ENCODE results near the gene PLPPR4. TPM values are rescaled to one million over a fixed set of nuclear protein-coding genes. Genes with fewer than 3 reads are reported as not detected.

Gene PLPPR4, protein sequence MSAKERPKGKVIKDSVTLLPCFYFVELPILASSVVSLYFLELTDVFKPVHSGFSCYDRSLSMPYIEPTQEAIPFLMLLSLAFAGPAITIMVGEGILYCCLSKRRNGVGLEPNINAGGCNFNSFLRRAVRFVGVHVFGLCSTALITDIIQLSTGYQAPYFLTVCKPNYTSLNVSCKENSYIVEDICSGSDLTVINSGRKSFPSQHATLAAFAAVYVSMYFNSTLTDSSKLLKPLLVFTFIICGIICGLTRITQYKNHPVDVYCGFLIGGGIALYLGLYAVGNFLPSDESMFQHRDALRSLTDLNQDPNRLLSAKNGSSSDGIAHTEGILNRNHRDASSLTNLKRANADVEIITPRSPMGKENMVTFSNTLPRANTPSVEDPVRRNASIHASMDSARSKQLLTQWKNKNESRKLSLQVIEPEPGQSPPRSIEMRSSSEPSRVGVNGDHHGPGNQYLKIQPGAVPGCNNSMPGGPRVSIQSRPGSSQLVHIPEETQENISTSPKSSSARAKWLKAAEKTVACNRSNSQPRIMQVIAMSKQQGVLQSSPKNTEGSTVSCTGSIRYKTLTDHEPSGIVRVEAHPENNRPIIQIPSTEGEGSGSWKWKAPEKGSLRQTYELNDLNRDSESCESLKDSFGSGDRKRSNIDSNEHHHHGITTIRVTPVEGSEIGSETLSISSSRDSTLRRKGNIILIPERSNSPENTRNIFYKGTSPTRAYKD
- total RNA-seq, result 0.24 TPM
- long read RNA-seq, result 0 reads

DNA sequence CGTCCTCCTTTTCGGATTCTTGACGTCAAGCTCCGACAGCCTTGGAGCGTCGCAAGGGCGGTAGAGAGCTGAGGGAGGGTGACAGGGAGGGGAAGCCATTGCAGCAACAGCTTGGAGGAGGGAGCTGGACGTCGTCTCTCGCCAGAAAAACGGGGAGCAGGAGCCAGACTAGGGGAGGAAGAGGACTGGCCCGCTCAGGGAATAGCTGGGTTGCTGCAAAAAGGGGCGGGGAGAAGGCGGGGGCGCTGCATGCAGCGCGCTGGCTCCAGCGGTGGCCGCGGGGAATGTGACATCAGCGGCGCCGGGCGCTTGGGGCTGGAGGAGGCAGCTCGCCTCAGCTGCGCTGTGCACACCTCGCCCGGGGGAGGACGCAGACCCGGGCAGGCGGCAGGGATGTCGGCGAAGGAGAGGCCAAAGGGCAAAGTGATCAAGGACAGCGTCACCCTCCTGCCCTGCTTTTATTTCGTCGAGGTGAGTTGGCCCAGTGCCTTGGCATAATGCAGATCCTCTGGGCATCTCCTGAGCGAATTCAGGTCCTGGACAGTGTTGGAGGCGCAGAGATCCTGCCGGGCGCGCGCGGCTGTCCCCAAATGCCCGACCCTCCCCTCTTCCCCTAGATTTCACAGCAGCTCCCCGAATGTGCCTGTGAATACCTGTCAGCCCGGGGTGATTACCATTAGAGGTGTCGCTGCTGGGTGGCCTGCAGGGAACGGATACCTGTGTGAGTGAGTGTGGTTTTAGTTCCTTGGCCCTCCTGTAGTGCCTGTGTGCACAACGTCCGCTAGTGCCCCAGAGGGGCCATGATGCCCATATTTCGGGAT is at the start of gene PLPPR4:
TSS of gene PLPPR4 (plus strand) at position 292 of the 821 bp plus-strand sequence. CDS start at position 394, 102 bp downstream.
- intact Hi-C loops (cut with DNase I), result loop anchor here (10.0 kb wide), 1 partner anchor 70 kb away; no protein-coding TSS in a partner anchor
- peak; percentile 92 for ATAC-seq
- peak; percentile 74 for DNase-seq (ENCODE audit: missing footprints)

DNA sequence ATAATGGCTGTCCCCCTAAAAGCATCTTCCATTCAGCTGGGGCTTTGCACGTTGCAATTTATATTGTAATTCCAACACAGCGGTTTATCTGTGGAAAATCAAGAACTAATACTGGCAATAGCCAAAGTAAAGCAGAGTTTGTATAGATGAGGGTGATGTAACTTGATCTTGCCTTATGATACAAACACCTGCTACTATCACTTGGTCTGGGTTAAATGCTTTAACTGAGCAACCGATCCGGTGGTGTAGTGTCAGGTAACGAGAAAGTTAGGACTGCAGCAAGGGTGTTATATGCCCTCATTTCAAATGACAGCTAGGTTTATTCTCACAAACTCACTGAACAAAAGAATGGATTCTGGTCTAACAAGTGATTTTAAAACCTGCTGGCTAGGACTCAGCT is 47.3 kb upstream of the PLPPR4 start:
- intact Hi-C loops (cut with DNase I), result no loop called here
- DNase-seq (ENCODE audit: missing footprints) (no peak), ATAC-seq (no peak)

DNA sequence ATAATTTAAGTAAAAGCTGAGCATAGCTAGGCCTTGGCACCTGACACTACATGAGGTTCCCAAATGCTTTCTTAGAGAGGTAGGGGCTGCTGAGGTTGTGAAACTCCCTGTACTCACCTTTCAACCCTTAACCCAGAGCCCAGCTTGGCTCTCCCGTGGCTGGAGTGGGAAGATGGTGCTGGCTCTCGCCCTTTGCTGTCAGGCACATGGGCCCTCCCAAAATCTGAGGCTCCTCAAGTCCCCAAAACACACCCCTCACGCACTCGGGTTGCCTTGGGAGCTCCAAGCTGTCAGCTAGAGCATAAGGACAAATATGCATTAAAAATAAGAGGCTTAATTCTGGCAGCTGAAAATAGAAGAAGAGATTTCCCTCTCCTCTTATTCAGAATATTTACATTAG is 46.7 kb upstream of the PLPPR4 start:
- DNase-seq (ENCODE audit: missing footprints) (no peak), ATAC-seq (no peak)
- intact Hi-C loops (cut with DNase I), result no loop called here

DNA sequence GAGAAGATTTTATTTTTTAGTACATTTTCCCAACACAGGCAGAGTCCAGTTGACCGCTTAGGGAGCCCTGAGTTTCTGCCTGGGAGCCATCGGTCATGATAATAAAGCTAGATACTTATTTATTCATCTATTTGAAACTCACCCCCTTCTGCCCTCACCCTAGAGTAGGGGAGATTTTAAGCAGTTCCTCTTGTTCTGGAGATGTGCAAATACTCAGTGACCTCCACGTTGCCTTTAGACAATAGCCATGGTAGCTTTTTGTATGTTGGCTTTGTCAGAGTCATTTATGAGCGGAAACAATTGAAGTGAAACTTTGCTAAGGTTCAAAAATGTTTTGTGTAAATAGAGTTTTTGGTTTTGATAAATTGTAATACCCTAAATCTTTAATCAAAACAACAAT is 45.7 kb upstream of the PLPPR4 start:
- no peak for ATAC-seq
- intact Hi-C loops (cut with DNase I), result no loop called here

DNA sequence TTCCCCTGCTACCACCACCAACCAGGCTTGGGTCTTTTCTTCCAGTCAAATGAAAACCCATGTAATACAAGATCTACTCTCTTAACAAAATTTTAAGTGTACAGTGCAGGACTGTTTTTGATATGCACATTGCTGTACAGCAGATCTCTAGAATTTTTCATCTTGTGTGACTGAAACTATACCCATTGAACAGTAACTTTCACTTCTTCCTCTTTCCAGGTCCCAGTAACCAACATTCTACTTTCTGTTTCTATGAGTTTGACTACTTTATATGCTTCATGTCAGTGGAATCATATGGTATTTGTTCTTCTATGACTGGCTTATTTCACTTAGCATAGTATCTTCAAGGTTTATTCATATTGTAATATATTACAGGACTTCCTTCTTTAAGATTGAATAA is 45.3 kb upstream of the PLPPR4 start:
- intact Hi-C loops (cut with DNase I), result no loop called here
- DNase-seq (ENCODE audit: missing footprints) (no peak), ATAC-seq (no peak)

More for the DNA sequence above, 45.7 kb upstream of the PLPPR4 start:
- no peak for DNase-seq (ENCODE audit: missing footprints)

DNA sequence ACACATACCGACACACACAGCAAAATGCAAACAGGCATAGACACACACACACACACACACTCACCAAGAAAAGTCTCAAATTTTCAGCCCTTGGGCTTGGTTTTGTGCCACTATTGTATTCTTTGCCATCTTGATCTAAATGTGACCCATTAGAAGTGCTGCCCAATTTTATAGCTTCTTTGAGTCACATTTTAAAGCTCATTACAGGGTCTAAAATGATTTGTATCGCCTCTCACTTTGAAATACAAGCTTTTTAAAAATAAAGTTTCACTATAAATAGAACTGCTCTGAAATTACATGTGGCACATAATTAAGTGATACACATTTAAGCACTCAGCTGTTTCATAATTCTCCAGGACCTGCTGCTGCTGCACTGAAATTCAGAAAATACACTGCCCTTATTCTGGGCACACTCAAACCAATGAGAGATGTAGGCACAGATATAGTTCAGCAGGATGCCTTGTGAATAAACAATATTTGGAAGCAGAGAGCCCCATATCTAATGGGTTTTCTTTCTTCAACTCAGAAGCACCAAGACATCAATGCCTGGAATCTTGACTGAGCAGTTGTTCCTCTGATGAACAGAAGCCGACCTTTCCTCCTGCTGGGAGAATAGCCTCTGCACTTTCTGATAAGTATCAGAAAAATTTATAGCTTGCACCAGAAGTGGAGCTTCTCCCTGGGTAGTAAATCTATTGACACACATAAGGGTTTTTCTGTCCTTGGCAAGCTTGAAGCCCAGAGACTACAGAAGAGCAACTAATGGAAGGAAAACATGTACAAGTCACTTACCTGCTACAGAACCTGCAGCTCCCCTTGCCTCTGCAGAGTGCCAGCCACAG is 37.0 kb upstream of the PLPPR4 start:
- intact Hi-C loops (cut with DNase I), result no loop called here
- ATAC-seq (no peak), DNase-seq (ENCODE audit: missing footprints) (no peak)

DNA sequence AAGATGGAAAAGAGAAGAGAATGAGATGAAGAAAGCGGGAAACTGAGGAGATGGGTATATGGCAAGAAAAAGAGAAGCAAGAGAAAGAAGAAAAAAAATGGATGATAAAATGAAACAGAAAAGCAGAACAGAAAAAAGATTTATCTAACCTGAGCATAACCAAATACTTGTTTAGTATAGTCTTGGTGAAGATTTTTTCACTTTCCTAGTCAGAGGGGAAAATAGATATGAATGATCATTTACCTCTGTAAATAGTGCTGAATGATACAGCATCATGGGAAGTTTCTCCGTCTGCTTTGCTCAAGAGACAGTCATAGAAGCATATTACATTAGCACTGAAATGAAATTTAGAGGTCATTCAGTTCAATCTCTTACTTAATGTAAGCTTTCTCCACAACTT is 36.1 kb upstream of the PLPPR4 start:
- intact Hi-C loops (cut with DNase I), result no loop called here
- no peak for ATAC-seq
- DNase-seq (ENCODE audit: missing footprints), result no peak

DNA sequence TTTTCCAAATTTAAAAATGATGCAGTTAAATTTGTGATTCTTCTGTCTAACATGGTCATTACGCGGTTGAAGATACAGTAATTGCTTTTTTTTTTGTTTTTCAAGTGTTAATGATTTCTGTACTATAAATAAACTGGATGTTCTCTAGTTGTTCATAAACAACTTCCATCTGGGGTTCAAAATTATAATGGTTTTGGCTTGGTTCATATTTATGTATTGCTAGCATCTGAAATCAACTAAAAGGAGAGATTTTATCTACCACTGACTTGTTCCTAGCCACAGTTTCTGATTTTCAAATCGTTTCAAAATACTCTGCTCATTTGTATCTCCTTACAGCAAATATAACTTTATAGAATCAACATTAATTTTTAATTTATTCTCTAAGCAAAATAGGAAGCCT is 35.2 kb upstream of the PLPPR4 start:
- ATAC-seq (no peak), DNase-seq (ENCODE audit: missing footprints) (no peak)
- intact Hi-C loops (cut with DNase I), result no loop called here

DNA sequence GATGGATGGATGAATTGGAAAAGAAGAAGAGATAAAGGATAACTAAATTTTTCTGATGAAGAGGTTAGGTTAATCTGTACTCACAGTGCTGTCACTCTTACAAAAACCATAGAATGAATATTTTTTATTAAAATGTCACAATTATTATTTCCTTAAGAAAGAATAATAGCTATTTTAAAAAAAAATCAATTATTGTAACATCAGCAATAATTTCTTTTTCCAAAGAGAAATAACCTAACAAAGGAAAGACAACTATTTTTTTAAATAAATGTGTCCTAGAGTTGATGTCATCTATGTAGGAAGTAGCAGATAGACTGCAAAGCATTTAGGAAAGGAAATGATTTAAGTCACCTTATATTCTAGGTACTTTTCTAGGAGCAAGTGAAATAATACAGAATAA is 33.6 kb upstream of the PLPPR4 start:
- intact Hi-C loops (cut with DNase I), result no loop called here
- DNase-seq (ENCODE audit: missing footprints) (no peak), ATAC-seq (no peak)

DNA sequence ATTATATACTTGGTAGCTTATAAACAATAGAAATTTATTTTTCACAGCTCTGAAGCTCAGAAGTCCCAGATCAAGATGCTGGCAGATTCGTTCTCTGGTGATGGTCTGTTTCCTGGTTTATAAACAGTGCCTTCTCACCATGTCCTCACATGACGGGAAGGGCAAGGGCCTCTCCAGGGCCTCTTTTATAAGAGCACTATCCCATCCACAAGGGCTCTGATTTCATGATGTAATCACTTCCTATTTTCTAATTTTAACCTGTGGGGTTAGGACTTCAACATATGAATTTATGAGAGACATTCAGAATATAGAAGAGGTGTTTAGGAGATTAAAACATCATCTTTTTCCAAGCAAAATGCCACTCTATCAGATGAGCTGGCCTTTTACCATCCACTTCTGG is 32.1 kb upstream of the PLPPR4 start:
- intact Hi-C loops (cut with DNase I), result no loop called here
- ATAC-seq, result no peak
- no peak for DNase-seq (ENCODE audit: missing footprints)

DNA sequence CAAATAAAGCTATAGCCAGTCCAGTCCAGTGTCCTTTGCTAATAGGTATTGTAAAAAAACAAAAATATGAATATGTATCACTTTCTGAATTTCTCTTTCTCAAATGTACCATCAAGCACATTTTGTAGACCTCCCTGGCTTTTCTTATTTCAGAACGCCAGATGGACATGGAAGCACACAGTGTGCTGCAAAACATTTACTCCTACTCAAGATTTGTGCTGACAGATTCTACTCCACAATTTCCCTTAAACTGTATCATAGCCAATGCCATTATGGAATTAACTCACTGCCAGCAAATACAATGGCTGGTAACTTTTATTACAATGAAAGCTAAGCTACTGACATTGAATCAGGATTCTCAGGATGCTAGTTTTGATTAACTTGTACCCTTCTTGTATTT is 30.8 kb upstream of the PLPPR4 start:
- intact Hi-C loops (cut with DNase I), result no loop called here
- no peak for ATAC-seq
- no peak for DNase-seq (ENCODE audit: missing footprints)

DNA sequence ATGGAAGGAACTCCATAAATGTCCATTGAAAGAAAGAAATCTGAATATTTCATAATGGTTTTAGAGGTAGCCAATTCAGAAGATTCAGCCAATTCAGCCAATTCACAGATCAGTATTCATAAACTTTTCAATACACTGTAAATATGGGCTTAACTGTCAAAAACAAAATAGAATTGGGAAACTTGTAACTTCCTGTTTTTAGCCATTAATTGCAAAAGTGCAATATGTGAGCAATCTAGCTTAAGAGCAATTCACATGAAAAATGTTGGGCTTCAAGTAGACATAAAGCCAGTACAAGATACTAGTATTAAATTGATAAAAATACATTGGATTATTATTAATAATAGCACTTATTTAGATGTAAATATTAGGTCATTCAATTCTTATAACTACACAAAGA is 27.5 kb upstream of the PLPPR4 start:
- intact Hi-C loops (cut with DNase I), result no loop called here
- ATAC-seq (no peak), DNase-seq (ENCODE audit: missing footprints) (no peak)

DNA sequence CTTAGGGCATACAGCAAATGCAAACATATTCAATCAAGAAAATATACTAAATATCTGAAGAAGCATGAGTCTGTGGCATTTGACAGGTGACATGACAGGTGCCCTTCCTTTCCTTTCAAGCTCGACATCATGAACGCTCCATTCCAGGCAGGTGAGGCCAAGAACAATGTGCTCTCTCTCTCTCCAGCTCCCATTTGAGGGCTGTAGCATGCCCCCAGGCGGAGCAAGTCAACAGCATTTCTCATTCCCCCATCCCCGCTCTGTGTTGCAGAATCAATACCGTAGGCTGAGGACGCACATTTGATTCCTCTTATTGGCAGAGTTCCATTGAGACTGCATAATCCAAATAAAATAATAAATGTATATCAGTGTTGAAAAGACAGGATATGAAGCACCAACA is 24.6 kb upstream of the PLPPR4 start:
- intact Hi-C loops (cut with DNase I), result no loop called here

DNA sequence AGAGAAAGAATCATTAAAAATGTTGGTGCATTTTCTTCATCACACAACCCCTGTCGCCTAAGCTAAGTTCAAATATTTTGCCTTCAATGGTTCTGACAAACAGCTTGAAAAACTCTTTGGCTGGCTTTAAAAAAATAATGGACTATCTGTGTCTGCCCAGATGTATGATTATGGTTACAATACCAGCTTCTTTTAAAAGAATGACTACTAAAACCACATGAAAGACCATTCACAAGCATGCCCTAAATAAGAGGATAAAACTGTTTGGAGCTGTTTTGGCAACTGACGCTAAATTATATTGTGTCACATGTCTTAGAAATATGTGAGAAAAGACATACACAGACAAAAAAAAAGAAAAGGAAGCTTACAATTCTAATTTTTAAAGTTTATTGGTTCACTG is 23.7 kb upstream of the PLPPR4 start:
- intact Hi-C loops (cut with DNase I), result no loop called here
- ATAC-seq (no peak), DNase-seq (ENCODE audit: missing footprints) (no peak)

More for the DNA sequence above, 24.6 kb upstream of the PLPPR4 start:
- ATAC-seq, result no peak
- DNase-seq (ENCODE audit: missing footprints), result no peak

DNA sequence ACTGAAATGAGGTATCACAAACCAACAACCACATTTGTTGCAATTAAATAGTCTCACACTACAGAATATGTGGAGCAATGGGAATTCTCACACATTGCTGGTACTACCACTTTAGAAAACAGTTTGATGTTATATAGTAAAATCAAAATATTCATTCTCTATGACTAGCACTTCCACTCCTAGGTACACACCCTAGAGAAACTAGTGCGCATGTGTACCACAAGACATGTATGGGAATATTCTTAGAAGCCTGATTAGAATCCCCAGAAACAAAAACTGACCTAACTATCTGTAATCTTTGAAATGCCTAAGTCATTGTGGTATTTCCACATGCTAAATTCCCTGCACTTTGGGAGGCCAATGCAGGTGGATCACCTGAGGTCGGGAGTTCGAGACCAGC is 18.1 kb upstream of the PLPPR4 start:
- ATAC-seq, result no peak
- intact Hi-C loops (cut with DNase I), result no loop called here
- no peak for DNase-seq (ENCODE audit: missing footprints)

DNA sequence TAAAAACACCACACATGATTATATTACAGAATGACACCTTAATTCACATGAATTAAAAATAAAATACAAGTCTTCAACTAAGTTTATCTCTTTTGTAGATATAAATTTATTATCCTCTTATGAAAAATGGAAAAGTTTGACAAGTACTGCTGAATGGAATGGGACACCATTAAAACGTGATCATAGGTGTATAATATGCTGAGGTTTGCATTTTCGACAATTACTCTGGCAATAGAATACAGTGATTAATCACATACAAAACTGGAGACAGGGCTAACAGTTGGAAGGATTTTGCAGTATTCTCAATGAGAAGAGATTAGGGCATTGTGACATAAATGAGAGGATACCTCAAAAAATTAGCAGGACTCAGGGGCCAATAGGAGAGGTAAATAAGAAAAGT is 17.1 kb upstream of the PLPPR4 start:
- intact Hi-C loops (cut with DNase I), result no loop called here
- ATAC-seq (no peak), DNase-seq (ENCODE audit: missing footprints) (no peak)

DNA sequence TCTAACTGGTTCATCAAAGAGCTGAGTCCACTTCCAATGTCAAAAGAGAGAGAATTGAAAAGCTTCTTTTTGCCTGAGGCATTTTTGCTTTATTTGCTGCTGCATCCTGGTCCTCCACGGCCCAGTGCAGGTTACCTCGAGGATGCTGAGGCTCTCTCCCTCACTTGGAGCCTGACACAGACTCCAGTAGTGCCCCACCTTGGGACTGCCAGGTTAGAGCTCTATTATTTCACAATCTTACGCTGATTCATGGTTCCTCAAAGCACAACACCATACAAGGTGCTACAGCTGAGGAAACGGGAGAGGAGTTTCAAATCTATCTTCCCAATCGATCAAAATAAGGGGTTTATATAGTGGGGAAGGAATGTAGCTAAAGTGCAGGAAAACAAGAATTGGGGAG is 13.6 kb upstream of the PLPPR4 start:
- DNase-seq (ENCODE audit: missing footprints), result no peak
- intact Hi-C loops (cut with DNase I), result no loop called here
- ATAC-seq, result no peak

DNA sequence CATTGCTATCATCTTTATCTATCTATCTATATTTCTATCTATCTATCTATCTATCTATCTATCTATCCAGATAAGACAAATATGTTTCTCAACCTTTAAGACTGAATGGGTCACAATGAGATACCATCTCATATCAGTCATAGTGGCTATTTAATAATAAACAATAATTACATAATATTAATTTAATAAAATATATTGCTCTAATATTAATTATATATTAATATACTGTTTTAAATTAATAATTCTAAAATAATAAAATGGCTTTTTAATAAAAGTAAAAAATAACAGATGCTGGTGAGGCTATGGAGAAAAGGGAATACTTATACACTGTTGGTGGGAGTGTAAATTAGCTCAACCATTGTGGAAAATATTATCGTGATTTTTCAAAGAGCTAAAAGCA is 13.0 kb upstream of the PLPPR4 start:
- ATAC-seq (no peak), DNase-seq (ENCODE audit: missing footprints) (no peak)
- intact Hi-C loops (cut with DNase I), result no loop called here

DNA sequence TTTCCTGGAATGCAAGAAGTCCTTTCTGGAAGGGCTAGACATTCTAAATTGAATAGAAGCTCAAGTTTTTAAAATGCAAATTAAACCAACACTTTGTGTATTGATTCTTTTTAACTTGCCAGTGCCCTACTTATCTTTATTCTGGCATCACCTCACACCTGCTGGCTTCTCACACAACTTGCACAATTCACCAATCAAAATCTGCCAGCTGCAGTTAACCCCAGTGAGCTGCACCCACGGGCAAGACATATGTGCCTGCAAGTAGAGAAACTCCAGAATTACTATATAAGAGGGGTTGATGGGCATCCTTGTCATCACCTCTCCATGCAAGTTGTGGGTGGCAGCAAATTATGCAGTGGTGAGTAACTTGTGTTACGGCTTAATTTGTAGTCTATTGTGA is 11.7 kb upstream of the PLPPR4 start:
- intact Hi-C loops (cut with DNase I), result no loop called here
- no peak for ATAC-seq
- no peak for DNase-seq (ENCODE audit: missing footprints)

All from Right ventricle myocardium inferior (tissue), 1 donor.